SK-N-DZ (cell line): ENCODE measurements around the gene INHA.
A peak's percentile ranks its signal among the peaks of the same experiment; 100 is the strongest.

Experiments
- DNase-seq: peaks from one replicate; pipeline ENCODE4 v3.0.0-alpha.2; 2015; ENCODE audit warnings: low spot score

INHA gene

DNA sequence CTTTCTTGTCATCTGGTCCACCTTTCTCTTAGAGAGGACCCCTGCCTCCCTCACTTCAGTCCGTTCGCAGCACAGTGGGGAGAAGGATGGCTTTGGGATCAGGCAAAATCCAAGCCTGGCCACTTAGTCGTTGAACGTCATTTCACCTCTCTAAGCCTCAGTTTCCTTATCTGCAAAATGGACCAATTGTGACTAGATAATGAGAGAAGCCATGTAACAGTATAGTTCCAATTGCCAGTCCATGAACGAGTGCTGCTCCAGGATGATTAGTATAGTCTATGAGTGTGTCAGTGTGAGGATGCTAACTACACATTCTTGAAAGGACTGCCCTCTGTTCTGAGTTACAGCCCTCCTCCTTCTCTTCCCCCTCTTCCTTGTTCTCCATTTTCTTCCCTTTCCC, 1.1 kb downstream of the INHA start:
- no peak for DNase-seq

DNA sequence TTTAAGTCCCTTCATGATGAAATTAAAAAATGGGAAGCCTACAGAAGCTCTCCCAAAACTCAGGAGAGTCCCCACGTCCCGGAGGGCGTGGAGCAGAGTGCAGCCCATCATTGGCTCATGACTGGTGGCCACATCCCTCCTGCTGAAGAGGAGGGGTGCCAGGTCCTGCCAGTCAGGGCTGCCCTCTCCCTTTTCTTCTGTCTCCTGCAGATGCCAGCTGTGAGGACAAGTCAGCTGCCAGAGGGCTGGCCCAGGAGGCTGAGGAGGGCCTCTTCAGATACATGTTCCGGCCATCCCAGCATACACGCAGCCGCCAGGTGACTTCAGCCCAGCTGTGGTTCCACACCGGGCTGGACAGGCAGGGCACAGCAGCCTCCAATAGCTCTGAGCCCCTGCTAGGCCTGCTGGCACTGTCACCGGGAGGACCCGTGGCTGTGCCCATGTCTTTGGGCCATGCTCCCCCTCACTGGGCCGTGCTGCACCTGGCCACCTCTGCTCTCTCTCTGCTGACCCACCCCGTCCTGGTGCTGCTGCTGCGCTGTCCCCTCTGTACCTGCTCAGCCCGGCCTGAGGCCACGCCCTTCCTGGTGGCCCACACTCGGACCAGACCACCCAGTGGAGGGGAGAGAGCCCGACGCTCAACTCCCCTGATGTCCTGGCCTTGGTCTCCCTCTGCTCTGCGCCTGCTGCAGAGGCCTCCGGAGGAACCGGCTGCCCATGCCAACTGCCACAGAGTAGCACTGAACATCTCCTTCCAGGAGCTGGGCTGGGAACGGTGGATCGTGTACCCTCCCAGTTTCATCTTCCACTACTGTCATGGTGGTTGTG, 2.6 kb downstream of the INHA start:
- no peak for DNase-seq

DNA sequence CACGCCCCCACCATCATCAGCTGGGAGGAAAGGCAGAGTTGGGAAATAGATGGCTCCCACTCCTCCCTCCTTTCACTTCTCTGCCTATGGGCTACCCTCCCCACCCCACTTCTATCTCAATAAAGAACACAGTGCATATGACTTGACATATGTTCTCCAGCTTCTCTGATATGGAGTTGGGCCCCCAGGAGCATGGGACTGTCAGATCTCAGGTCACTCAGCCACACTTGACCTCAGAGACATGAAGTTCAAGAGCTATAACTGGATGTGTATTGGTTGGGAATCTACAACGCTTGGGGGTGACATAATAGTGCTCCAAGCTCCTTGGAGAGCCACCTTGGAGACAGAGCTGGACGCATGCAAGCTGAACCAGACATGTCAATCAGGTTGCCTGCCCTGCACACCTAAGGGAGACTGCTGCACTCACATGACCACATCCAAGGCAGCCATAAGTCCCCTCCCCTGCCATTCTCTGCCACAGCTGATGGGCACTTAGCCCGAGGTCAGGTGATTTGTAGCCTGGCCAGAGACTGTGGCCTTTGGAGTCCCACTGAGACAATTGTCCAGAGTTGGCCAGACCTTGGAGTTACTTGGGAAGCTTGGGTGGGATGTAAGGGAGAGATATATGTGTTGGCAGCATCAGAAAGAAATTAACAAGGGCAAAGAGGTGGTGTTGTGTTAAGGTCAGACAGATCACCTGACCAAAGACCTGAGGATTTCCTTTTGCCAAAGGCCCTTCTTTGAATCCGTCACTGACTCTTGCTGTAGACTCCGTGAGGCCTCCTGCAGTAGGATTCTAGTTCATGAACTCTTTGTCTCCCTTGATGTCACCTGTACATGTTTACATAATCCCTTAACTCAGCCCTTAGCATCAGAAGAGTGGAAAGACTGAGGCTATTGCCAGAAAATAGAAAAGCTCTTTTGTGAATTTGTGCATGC, 3.7 kb downstream of the INHA start:
- DNase-seq = no peak

DNA sequence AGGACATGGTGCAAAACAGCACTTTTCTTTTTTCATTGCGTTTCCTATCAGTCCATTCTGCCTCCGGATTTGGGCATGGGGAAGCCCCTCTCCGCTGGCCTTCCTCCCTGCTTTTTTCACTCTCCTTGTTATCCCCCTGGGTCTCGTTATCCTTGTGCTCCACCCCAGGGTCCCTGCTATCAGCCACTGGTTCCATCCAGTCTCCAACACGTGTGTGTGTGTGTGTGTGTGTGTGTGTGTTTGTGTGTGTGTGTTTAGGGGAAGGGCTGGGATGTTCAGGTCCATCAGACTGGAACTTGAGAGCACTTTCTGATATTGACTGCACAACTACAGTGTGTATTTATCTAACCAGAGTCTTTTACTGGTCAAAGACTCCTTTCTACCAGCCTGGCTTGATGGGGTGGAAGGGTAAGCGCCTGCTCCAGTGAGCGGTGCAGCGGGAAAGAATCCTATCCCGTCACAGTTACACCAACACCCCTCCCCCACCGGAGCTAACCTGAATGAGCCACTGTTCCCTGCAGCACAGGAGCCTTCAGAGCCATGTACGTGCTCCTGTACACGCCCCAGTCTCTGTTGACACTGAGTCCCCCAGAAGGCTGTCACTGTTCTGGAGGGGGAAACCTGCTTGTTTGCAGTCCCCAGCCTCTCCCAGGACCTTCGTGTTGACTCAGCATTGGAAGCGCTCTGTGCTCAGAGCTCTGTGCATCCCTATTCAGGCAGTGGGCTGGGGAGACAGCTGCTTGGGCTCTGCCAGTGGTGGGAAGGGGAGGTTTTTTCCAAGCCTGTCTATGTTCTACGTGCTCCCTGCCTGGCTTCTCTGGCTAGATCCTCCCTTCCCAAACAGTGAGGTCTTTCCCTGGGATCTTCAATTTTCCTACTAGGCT, 4.6 kb downstream of the INHA start:
- DNase-seq = peak; percentile 68

DNA sequence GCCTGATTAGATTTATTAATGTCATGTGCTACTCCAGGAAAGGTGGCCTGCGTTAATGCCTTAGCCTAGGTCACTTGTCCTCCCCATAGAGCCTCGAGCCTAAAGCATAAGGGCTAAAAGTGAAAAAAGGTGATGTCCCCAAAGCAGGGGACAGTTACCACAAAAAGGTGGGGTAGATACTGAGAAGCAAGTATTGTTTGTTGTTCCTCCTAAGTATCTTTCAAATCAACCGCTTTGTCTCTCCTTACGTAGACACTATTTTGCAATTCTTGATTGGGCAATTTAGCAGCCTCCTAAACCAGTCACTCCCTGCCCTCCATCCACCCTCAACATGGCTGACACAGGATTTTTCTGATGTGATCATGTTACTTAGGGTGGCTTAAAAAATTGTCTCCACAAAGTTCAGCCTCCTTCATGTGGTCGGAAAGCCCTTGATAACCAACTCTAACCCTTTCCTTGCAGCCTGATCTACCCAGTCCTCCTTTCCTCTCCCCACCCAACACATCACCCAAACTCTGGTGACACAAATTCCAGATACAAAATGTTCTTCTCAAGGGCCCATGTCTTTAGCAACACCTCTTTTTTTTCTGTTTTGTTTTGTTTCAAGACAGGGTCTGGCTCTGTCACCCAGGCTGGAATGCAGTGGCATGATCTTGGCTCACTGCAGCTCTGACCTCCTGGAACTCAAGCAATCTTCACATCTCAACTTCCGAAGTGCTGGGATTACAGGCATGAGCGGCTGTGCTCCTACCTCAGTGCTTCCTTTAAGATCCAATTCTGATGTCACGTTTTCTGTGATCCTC, 6.9 kb downstream of the INHA start:
- no peak for DNase-seq

DNA sequence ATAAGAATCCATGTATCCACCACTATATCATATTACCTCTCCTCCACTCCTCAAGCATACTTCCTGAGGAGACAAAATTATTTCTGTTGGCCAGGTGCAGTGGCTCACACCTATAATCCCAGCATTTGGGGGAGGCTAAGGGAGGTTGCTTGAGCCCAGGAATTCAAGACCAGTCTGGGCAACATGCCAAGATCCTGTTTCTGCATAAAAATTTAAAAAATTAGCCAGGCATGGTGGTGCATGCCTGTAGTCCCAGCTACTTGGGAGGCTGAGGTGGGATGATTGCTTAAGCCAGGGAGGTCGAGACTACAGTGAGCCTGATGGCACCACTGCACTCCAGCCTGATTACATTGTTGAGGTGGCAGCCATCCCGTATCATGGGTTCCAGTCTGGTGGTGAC, 9.2 kb downstream of the INHA start:
- no peak for DNase-seq

DNA sequence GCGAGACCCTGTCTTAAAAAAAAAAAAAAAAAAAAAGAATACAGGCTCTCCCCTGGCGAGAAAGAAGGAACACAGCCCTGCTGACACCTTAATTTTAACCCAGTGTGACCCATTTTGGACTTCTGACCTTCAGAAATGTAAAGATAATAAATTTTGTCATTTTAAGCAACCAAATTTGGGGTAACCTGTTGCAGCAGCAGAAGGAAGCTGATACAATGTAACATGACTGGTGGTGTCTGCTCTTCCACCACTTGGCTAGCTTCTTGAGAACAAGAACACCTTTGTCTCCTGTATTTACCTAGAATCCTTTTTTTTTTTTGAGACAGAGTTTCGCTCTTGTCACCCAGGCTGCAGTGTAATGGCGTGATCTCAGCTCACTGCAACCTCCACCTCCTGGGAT, 19.0 kb downstream of the INHA start:
- no peak for DNase-seq

DNA sequence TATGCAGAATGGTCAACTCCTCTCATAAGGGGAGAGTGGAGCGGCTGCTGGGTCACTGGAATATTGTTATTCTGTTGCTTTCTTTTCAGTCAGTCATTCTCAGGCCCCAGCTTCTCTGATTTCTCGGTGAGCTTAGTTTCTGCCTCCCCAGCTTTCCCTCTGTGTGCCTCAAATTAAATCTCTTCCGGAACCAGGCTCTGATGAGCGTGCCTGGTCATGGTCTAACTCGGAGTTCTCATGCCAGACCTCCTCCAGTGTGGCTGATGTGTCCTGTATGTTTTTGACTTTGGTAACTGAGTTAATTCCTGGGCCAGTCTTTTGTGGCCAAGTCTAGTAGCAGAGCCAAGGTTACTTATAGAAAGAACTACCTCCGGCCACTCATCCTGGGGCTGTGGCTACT, 20.6 kb downstream of the INHA start:
- DNase-seq = peak; percentile 37

DNA sequence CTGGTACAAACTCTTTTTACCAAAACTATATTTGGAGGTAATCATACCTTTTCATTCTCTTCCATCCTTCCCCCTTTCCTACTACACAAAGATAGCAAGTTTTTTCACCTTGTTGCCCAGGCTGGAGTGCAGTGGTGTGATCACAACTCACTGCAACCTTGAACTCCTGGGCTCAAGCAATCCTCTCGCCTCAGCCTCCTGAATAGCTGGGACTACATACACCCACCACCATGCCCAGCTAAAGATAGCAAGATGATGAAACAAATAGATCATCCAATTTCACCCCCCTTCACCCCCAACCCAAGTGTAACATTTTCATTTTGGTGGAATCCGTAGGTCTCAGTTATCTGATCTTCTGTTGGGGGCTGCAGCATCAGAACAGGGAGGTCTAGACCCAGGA, 21.0 kb downstream of the INHA start:
- no peak for DNase-seq

DNA sequence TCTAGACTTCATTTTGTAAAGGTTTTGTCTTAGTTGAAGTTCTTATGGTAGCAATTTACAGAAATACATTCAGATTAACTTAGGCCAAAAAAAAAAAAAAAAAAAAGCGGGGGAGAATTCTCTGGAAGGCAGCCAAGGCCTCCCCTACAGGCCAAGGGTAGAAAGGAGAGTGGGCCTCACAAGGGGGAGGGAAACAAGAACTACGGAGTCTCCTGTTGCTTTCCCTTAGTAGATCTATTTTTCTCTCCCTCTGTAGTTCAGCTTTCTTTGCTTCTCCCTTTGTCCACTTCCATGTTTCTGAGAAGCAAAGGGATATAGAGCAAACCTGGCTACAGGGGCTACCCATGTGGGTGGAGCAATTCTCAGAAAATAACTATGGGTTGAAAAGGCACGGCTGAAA, 23.1 kb downstream of the INHA start:
- no peak for DNase-seq

DNA sequence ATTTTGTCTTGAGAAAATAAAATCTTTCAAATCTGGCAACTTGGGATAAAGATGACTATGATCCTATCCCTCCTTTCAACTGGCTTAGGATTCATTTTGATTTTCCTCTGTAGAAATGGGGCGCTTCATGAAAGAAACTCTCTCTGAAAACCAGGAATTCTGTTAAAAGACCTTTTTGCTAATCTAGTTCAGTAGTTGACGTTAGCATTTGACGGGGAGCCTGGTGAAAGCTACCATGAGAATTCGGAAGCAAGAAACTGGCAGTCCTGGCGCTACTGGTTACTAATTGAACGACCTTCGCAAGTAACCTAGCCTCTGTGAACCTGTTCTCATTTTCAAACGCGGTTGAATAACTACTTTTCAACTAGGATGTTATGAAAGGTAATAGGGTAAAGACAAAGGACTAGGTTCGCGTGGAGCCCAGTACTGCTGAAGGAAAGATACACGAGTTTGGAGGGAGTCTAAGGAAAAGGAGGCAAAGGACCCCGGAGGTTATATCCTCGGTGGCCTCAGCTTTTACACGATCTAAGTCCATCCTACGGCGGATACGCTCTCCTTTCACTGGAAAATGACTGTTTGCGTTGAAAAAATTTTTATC, 24.9 kb downstream of the INHA start:
- no peak for DNase-seq

DNA sequence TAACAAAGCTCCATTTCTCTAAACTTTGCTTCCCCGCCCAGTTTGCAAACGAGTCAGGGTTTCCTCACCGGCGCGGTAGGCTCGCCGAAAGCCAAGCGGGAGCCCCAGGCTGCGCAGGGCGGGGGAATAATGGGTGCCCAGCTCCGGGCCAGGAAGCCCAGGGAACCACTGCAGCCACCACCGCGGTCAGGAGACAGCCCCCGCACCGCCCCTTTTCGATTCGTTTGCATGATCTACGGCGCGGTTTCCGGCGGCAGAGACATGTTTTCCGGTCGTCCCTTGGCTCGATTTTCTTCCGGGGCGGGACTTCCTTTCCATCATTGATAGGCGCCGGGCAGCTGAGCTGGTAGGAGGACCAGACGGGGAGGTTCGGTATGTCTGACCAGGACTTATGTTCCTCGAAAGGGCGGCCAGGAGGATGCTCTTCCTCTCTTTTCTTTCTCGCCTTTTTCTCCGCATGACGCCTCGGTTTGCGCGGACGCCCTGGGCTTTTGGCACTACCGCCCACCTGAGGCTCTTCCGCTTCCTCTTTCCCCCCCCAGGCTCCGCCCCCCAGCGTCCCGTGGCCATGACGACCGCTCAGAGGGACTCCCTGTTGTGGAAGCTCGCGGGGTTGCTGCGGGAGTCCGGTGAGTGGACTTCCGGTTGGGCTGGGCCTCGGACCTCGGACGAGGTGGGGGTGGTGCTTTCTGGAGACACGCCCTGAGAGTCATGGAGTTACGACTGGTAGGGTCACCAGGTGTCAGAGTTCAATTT, 25.6 kb downstream of the INHA start, which contains the start of gene STK11IP:
Gene STK11IP, plus strand, starts transcription at position 306 of the 756 bp plus-strand sequence. Its CDS starts 263 bp downstream, at position 569.
- DNase-seq = peak; percentile 97

DNA sequence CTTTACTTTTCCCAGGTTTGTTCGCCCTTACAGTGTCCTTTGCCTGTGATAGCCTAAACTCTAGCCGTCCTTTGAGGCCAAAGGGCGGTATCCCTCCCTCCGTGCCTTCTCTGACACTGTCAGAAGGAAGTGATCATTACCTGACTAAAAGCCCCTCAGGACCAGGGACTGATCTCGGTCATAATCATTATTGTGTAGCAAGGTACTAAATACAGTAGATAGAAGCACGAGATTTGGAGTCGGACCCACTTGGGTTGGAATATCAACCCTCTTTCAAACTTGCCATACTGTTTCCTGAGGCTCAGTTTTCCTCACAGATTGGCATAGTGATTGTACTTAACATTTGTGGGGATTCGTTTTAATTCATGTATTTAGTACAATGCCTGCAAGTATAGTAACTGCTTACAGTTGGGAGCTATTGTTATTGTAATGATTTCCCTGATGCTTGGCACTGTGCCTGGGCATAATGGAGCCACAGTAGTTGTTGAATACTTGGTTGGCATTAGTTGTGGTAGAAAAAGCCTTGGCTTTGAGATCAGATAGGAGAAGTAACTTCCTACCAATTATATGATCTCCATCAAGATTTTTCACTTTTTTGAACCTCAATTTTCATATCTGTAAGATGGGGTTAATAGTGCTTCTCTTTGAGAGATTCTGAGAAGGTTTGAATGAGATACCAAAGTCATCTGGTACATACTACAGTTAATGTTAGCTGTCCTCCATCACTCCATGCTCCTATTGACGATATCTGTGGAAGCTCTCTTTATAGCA, 26.4 kb downstream of the INHA start:
- no peak for DNase-seq

DNA sequence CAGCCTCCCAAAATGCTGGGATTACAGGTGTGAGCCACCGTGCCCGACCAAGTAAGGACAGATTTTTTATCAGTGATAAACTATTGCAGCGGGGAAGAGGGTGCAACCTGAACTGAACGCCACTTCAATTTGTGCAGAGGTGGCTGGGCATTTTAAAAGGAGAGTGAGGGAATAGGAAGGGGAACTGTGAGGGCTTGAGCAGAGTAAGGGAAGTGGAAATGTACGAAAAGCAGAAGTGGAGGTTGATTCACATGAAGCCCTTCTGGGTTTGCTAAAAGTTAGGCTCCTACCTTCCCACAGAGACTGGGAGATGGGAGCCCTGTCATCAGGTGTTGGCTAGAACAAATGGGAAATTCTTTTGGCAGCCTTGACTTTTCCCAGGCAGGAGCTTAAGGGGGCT, 31.7 kb downstream of the INHA start:
- DNase-seq = no peak

DNA sequence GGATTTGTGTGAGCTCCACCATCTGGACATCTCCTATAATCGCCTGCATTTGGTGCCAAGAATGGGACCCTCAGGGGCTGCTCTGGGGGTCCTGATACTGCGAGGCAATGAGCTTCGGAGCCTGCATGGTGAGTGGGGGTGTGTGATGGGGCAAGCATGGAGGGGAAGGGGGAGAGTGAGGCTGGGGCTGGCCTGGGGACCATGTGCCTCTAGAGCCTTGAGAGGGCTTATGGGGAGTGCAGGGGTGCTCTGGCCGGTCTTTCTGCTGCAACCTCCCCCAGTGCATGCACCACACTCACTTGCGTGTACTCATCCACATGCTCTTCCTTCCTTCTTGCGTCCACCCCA, 33.5 kb downstream of the INHA start:
- DNase-seq = no peak

DNA sequence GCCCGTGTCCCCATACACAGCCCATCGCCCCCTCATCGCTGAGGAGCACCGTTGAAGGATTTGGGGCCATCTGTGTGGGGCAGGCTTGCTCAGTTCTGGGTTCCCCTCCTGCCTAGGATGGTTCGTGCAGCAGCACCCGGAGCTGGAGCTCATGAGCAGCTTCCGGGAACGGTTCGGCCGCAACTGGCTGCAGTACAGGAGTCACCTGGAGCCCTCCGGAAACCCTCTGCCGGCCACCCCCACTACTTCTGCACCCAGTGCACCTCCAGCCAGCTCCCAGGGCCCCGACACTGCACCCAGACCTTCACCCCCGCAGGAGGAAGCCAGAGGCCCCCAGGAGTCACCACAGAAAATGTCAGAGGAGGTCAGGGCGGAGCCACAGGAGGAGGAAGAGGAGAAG, 35.8 kb downstream of the INHA start:
- DNase-seq = no peak

DNA sequence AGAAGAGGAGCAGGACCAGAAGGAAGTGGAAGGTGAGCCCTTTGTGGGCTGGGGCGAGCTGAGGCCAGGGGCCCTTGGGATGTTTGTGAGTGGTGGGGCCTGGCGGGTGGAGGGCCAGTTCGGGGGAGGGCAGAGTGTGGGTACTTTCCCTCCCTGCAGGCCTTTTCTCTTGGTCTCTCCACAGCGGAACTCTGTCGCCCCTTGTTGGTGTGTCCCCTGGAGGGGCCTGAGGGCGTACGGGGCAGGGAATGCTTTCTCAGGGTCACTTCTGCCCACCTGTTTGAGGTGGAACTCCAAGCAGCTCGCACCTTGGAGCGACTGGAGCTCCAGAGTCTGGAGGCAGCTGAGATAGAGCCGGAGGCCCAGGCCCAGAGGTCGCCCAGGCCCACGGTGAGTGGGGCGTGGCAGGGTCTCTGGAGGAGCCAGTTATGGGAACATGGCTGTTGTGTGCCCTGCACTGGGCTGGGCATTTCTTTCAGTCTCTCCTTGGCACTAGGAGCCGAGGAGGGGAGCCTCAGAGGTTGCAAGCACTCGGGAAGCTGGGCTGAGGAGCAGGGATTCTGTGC, 36.4 kb downstream of the INHA start:
- no peak for DNase-seq

DNA sequence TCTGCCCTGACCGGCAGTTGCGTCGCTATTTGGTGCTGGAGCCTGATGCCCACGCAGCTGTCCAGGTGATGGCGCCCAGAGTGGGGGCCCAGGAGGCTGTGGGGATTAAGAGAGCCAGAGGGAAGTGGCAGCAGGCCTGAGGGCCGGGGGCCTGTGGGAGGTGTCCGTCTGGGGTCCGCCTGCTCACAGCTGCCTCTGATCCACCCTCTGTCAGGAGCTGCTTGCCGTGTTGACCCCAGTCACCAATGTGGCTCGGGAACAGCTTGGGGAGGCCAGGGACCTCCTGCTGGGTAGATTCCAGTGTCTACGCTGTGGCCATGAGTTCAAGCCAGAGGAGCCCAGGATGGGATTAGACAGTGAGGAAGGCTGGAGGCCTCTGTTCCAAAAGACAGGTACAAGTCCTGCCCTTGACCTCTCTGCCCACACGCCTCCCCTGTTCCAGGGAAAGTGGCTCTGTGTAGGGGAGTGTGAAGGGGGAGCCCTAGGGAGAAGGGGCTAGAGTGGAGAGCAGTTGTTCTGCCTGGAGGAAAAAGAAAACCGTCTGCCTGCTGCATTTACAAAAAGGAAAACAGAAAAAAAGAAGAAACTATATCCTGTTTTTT, 37.1 kb downstream of the INHA start:
- DNase-seq = no peak
